Tibial nerve (tissue), 4 donors: Measurements from ENCODE around the gene SDHAF2. TPM values are rescaled to one million over a fixed set of nuclear protein-coding genes. Genes with fewer than 3 reads are reported as not detected.

Experiments used
- DNase-seq, 2 donors: peaks; one replicate each; pipeline ENCODE4 v3.0.0-alpha.2; 2019; ENCODE audit warnings: low spot score in 2 of 2
- H3K27ac ChIP-seq, 4 donors: fragments of 200-600 bp; sonication (generic) in 3 of 4; one replicate each; pipeline ENCODE4 v1.5.1; 2017 to 2019; ENCODE audit warnings: mild to moderate bottlenecking in 1 of 4
- H3K27me3 ChIP-seq, 2 donors: fragments of 200-600 bp; sonication (generic) in 1 of 2; one replicate each; pipeline versions ENCODE4 v1.5.1 to v1.6.0; 2017 to 2019
- H3K36me3 ChIP-seq, 3 donors: fragments of 200-600 bp; sonication (generic); one replicate each; pipeline ENCODE4 v1.5.1; 2018 to 2019
- H3K4me1 ChIP-seq, 4 donors: fragments of 200-600 bp; sonication (generic) in 3 of 4; one replicate each; pipeline ENCODE4 v1.5.1; 2017 to 2019
- H3K4me3 ChIP-seq, 4 donors: fragments of 200-600 bp; sonication (generic) in 3 of 4; one replicate each; pipeline ENCODE4 v1.5.1; 2017 to 2019; ENCODE audit warnings: mild to moderate bottlenecking in 1 of 4, moderate library complexity in 1 of 4
- H3K9me3 ChIP-seq, 4 donors: fragments of 200-600 bp; sonication (generic) in 3 of 4; one replicate each; pipeline ENCODE4 v1.5.1; 2017 to 2019
- EP300 ChIP-seq, 2 donors: sonication (generic); formaldehyde crosslinking; IDR thresholded peaks; one replicate each; pipeline ENCODE4 v1.6.1; 2017; ENCODE audit warnings: antibody characterized with exemption in 2 of 2, mild to moderate bottlenecking in 1 of 2
- POLR2A ChIP-seq, 2 donors: fragments of 450-650 bp; IDR thresholded peaks; one replicate each; pipeline ENCODE4 v1.6.1; 2017; ENCODE audit warnings: antibody characterized with exemption in 2 of 2, mild to moderate bottlenecking in 2 of 2, moderate library complexity in 2 of 2
- WGBS, 2 donors: methylation state at CpG; one replicate each; pipeline ENCODE4 v1.1.5; 2018; 5-methylcytosine and 5-hydroxymethylcytosine counted together
- total RNA-seq, 4 donors: library from RNA; depleted of rRNA; stranded (reverse); fragments of >200 nt; gene quantifications; one replicate each; pipeline ENCODE4 v1.1.0, GENCODE V29; 2016
- TF ChIP-seq, protein P1 (sequence below), 5 experiments: fragments of 200-600 bp in 3 of 5; fragments of 450-650 bp in 2 of 5; sonication (generic) in 3 of 5; IDR thresholded peaks; one replicate each; pipeline ENCODE4 v1.5.1; 2016 to 2019; ENCODE audit warnings: antibody characterized with exemption in 5 of 5, mild to moderate bottlenecking in 3 of 5, moderate library complexity in 2 of 5

Gene SDHAF2
- total RNA-seq, 4 donors from 2014 or later: 26.4 to 88.1 (median 70.3) TPM

DNA sequence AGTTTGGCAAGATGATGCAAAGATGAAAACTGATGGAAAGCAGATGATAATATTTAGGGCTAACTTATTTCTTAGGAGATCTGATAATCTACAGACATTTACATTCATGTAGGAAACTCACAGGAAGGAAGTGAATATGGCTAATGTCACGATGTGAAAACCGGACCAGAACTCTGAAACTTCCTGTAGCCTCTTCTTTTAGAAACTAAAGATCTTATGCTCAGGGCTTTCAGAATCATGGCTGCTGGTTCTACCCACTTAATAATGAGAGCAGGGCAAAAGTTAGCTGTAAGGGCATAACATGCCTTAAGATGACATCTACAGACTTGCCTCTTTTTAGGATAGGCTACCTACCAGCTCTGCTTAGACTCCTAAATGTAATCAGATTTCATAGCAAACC is 15.4 kb upstream of the SDHAF2 start:
- Histone ChIP-seq H3K27me3 (no peaks in the 10 kb centered on the region), H3K27ac (no peak overlapping the region), H3K4me3 (no peak overlapping the region), H3K9me3 (no peaks in the 10 kb centered on the region), H3K4me1 (peaks cover 0 to 17% (median 0%) of the 10 kb centered on the region in 4 donors), H3K36me3 (peaks cover 0 to 100% (median 35%) of the 10 kb centered on the region in 3 donors)
- no peak for TF ChIP-seq POLR2A (IDR thresholded peaks at IDR 0.05)
- TF ChIP-seq, protein P1, sequence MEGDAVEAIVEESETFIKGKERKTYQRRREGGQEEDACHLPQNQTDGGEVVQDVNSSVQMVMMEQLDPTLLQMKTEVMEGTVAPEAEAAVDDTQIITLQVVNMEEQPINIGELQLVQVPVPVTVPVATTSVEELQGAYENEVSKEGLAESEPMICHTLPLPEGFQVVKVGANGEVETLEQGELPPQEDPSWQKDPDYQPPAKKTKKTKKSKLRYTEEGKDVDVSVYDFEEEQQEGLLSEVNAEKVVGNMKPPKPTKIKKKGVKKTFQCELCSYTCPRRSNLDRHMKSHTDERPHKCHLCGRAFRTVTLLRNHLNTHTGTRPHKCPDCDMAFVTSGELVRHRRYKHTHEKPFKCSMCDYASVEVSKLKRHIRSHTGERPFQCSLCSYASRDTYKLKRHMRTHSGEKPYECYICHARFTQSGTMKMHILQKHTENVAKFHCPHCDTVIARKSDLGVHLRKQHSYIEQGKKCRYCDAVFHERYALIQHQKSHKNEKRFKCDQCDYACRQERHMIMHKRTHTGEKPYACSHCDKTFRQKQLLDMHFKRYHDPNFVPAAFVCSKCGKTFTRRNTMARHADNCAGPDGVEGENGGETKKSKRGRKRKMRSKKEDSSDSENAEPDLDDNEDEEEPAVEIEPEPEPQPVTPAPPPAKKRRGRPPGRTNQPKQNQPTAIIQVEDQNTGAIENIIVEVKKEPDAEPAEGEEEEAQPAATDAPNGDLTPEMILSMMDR (IDR thresholded peaks at IDR 0.05): no peak
- no peak for TF ChIP-seq EP300 (IDR thresholded peaks at IDR 0.05)
- no peak for DNase-seq
- WGBS, 2 donors: 78 to 85% methylated on average over 2 of the region's 2 CpGs

DNA sequence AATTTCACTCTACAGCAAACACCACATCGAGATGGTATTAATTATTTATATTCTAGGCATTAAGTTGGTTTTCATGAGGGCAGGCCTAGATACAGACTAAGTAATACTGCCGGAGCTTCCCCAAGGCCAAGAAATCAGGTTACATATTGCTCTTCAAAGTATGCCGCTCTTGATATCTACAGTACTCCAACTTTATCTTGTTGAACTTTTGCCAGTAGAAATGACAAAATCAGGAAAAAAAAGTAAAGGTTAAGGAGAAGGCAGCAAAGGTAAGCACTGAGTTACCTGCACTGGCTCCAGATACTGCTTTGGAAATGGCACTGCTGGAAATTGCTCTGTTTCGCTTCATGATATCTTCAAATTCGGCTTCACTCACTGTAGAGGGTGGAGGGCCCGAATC is 14.5 kb upstream of the SDHAF2 start:
- no peaks in the 10 kb centered on the region for H3K9me3 ChIP-seq
- H3K27me3 ChIP-seq: no peaks in the 10 kb centered on the region
- H3K36me3 ChIP-seq: peaks cover 0 to 100% (median 43%) of the 10 kb centered on the region in 3 donors
- H3K27ac ChIP-seq: no peak overlapping the region
- DNase-seq: no peak
- H3K4me3 ChIP-seq: no peak overlapping the region
- WGBS, 2 donors: 96 to 97% methylated on average over 6 of the region's 6 CpGs
- peaks cover 0 to 17% (median 0%) of the 10 kb centered on the region in 4 donors for H3K4me1 ChIP-seq
- TF ChIP-seq POLR2A (IDR thresholded peaks at IDR 0.05): no peak
- no peak for TF ChIP-seq EP300 (IDR thresholded peaks at IDR 0.05)
- TF ChIP-seq, protein P1 (IDR thresholded peaks at IDR 0.05): no peak

DNA sequence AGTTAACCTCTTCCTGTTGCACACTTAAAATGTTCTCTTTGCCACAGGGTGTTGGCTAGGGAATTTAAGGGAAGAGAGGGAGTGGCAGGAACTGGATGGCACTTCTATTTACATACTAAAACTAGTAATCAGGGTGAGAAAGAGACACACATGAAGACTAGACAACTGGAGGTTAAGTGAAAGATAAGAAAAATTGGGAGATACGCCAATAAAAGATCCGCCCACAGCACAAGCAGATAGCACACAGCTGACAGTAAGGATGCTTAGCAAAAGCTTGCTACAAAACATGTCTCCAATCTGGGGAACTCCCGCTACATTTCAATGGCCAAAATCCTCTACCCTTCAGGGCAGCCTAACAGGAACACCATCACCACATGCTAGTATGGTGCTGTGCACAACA is 13.0 kb upstream of the SDHAF2 start:
- 72 to 78% methylated on average over 3 of the region's 3 CpGs for WGBS, 2 donors
- H3K9me3 ChIP-seq: no peaks in the 10 kb centered on the region
- no peaks in the 10 kb centered on the region for H3K27me3 ChIP-seq
- no peak overlapping the region for H3K4me3 ChIP-seq
- H3K4me1 ChIP-seq: peaks cover 0 to 17% (median 0%) of the 10 kb centered on the region in 4 donors
- TF ChIP-seq, protein P1 (IDR thresholded peaks at IDR 0.05): no peak
- TF ChIP-seq POLR2A (IDR thresholded peaks at IDR 0.05) (no peak), EP300 (IDR thresholded peaks at IDR 0.05) (no peak)
- DNase-seq: no peak
- peaks cover 0 to 100% (median 40%) of the 10 kb centered on the region in 3 donors for H3K36me3 ChIP-seq
- H3K27ac ChIP-seq: no peak overlapping the region

DNA sequence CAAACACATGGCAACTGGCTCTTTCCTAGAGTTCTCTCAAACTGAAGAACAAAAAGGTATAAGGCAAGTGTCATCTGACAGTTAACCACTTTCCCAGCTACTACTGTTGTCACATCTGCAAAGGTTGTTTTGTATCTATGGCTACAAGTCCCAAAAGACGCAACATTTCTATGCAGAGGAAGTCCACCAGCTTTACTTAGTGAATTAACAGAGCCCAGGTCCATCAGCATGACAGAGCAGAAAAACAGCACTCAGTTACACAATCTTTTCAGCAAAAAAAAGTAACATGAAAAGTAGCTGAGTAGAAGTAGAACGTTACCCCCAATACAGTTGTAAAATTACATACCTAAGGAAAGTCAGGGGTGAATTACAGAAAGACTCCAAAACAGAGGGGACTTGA is 12.3 kb upstream of the SDHAF2 start:
- DNase-seq: no peak
- Histone ChIP-seq H3K4me1 (peaks cover 0 to 22% (median 0%) of the 10 kb centered on the region in 4 donors), H3K4me3 (no peak overlapping the region), H3K27me3 (no peaks in the 10 kb centered on the region), H3K36me3 (peaks cover 0 to 100% (median 40%) of the 10 kb centered on the region in 3 donors), H3K9me3 (no peaks in the 10 kb centered on the region), H3K27ac (no peak overlapping the region)
- WGBS, 2 donors: 72 to 74% methylated on average over 2 of the region's 2 CpGs
- TF ChIP-seq, protein P1 (IDR thresholded peaks at IDR 0.05): no peak
- TF ChIP-seq POLR2A (IDR thresholded peaks at IDR 0.05): no peak
- TF ChIP-seq EP300 (IDR thresholded peaks at IDR 0.05): no peak

DNA sequence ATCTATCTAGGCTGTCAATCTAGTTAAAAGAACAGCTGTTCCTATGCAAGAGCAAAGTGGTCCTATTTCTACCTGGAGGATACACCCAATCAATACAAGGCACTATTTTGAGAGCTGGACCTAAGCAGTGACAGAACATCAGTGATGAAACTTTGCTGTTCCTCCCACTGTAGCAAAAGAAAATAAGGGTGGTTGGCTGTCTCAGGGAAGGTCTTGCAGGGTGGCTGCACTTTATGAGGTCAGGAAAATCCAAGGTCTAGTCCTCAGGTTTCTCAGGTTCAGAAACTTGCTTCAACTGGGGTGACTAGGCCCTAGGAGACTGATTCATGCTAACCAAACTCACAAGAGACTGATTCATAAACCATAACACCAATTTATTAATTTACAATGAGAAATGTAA is 11.8 kb upstream of the SDHAF2 start:
- DNase-seq: no peak
- H3K36me3 ChIP-seq: peaks cover 0 to 97% (median 41%) of the 10 kb centered on the region in 3 donors
- no peak overlapping the region for H3K4me3 ChIP-seq
- no peaks in the 10 kb centered on the region for H3K27me3 ChIP-seq
- TF ChIP-seq EP300 (IDR thresholded peaks at IDR 0.05) (no peak), POLR2A (IDR thresholded peaks at IDR 0.05) (no peak)
- TF ChIP-seq, protein P1 (IDR thresholded peaks at IDR 0.05): no peak
- no peak overlapping the region for H3K27ac ChIP-seq
- no peaks in the 10 kb centered on the region for H3K9me3 ChIP-seq
- peaks cover 0 to 22% (median 0%) of the 10 kb centered on the region in 4 donors for H3K4me1 ChIP-seq
